ENCODE data around the gene FLVCR1.

DNA sequence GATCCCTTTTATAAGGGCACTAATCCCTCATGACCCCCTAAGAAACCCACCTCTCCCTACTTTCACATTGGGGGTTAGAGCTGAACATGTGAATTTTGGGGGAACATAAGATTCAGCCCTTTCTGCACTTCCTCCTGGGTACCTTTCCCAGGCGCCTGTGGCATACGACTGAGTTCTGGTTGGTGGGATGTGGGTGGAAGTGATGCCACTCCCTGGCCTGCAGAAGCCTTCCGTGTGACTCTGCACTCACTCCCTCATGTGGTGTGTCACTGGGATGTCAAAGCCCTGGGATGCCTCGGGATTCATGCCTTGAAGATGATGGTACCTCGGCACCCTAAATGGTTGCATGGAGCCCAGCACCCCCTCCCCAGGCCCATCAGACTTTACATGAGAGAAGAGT is 63.9 kb downstream of the FLVCR1 start:
- TF ChIP-seq POLR2A (IDR thresholded peaks at IDR 0.05; ENCODE audit: low read depth, low read length) (no peak), POLR2AphosphoS5 (IDR thresholded peaks at IDR 0.05; ENCODE audit: low read depth, low read length) (no peak), TAF1 (IDR thresholded peaks at IDR 0.05; ENCODE audit: borderline replicate concordance, low read depth, low read length) (no peak)

Measured in GM12892 (cell line).